ENCODE measurements around the gene C22orf42. TPM values are rescaled to one million over a fixed set of nuclear protein-coding genes. Genes with fewer than 3 reads are reported as not detected.
A peak's percentile ranks its signal among the peaks of the same experiment; 100 is the strongest.
"Not testable (repeated sequence)": the region's sequence is repeated elsewhere in the genome, so short reads cannot be mapped to it uniquely, and the experiment has no call there.

Gene C22orf42
- total RNA-seq, 1 experiment from 2014 or later = not detected

DNA sequence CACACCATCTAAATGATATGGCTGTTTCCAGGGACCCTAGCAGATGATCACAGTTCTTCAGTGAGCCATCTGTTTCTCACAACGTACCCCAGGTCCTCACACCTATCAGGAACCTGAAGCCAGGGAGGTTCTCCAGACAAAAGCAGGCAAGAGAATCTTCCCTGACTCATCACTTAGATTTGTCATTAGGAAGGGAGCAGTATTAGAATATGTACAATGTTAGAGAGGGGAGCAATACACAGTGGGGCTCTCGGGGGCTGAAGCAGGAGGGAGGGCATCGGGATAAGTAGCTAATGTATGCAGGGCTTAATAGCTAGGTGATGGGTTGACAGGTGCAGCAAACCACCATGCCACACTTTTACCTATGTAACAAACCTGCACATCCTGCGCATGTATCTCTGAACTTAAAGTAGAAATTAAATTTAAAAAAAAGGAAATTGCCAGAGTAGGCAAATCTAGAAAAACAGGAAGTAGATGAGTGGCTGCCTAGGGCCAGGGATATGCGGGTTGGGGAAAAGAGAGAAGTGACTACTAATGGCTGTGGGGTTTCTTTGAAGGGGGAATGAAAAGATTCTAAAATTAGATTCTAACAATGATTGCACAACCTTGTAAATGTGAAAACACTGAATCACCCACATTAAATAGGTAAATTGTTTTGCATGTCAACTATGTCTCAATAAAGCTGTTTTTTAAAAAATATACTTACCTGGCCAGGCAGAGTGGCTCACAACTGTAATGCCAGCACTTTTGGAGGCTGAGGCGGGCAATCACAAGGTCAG is 14.4 kb downstream of the C22orf42 start:
- Mint-ChIP-seq H3K9me3 (ENCODE audit: unreplicated experiment) (no peaks in the 10 kb centered on the region), H3K4me3 (ENCODE audit: unreplicated experiment) (no peak overlapping the region), H3K4me1 (ENCODE audit: insufficient read depth, unreplicated experiment) (no peaks in the 10 kb centered on the region), H3K27me3 (ENCODE audit: insufficient read depth, unreplicated experiment) (peaks cover 9% of the 10 kb centered on the region), H3K27ac (ENCODE audit: low read depth, unreplicated experiment) (no peak overlapping the region), H3K36me3 (ENCODE audit: insufficient read depth, unreplicated experiment) (no peaks in the 10 kb centered on the region)
- TF ChIP-seq, protein P1, sequence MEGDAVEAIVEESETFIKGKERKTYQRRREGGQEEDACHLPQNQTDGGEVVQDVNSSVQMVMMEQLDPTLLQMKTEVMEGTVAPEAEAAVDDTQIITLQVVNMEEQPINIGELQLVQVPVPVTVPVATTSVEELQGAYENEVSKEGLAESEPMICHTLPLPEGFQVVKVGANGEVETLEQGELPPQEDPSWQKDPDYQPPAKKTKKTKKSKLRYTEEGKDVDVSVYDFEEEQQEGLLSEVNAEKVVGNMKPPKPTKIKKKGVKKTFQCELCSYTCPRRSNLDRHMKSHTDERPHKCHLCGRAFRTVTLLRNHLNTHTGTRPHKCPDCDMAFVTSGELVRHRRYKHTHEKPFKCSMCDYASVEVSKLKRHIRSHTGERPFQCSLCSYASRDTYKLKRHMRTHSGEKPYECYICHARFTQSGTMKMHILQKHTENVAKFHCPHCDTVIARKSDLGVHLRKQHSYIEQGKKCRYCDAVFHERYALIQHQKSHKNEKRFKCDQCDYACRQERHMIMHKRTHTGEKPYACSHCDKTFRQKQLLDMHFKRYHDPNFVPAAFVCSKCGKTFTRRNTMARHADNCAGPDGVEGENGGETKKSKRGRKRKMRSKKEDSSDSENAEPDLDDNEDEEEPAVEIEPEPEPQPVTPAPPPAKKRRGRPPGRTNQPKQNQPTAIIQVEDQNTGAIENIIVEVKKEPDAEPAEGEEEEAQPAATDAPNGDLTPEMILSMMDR (IDR thresholded peaks at IDR 0.05; ENCODE audit: unreplicated experiment) = no peak
- peak; percentile 13 for DNase-seq (ENCODE audit: unreplicated experiment)
- BruUV-seq (replicated peaks) = no TSS peak
- intact Hi-C loops (cut with micrococcal nuclease) = no loop called here
- POLR2A ChIA-PET = no interaction called here
- CTCF ChIA-PET = no interaction called here

DNA sequence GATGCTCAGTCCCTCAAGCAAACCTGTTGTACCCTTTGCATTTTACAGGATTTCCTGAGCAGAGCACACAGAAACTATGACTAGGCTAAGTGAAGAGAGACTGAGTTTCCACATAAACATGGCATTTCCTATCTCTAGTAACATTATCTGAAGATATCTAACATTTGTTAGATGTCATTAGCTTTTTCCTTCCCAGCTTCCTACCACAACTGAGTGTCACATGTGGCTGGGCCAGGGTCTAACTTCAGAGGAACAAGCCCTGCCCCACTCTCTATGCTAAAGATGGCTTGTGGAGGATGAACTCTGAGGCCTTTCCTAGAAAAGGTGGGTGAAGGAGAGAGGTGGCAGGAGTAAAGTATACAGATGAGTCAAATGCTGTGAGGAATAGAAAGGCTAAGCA is 16.5 kb downstream of the C22orf42 start:
- Mint-ChIP-seq H3K4me1 (ENCODE audit: insufficient read depth, unreplicated experiment) (peaks cover 15% of the 10 kb centered on the region), H3K27me3 (ENCODE audit: insufficient read depth, unreplicated experiment) (no peaks in the 10 kb centered on the region), H3K36me3 (ENCODE audit: insufficient read depth, unreplicated experiment) (no peaks in the 10 kb centered on the region), H3K9me3 (ENCODE audit: unreplicated experiment) (no peaks in the 10 kb centered on the region), H3K4me3 (ENCODE audit: unreplicated experiment) (no peak overlapping the region), H3K27ac (ENCODE audit: low read depth, unreplicated experiment) (no peak overlapping the region)
- POLR2A ChIA-PET = no interaction called here
- DNase-seq (ENCODE audit: unreplicated experiment) = no peak
- TF ChIP-seq, protein P1 (IDR thresholded peaks at IDR 0.05; ENCODE audit: unreplicated experiment) = no peak
- BruUV-seq (replicated peaks) = no TSS peak
- CTCF ChIA-PET = interaction anchor here (0.8 kb wide), 1 partner anchor 403 kb away, joined by 5 read pairs; no protein-coding TSS in a partner anchor
- intact Hi-C loops (cut with micrococcal nuclease) = no loop called here

DNA sequence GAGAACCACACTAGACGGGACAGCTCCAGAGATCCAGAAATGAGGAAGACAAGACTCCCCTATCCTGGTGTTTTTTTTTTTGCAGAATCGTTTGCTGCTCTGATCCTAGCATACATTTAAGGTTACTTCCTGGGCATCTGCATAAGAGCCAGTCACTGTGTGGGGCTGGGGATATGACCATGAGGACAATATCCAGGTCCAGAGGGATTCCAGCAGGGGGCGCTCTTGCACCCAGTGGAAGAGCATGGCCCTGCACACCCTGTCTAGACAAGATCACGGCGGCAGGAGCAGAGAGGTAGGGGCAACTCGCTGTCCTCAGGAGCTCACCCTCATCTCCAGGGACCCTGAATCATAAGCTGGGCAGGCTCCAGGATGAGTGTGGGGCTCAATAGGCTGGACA is 18.4 kb downstream of the C22orf42 start:
- H3K4me3 Mint-ChIP-seq (ENCODE audit: unreplicated experiment); POLR2A ChIA-PET; H3K9me3 Mint-ChIP-seq (ENCODE audit: unreplicated experiment); H3K27ac Mint-ChIP-seq (ENCODE audit: low read depth, unreplicated experiment); intact Hi-C loops (cut with micrococcal nuclease); H3K36me3 Mint-ChIP-seq (ENCODE audit: insufficient read depth, unreplicated experiment); DNase-seq (ENCODE audit: unreplicated experiment); BruUV-seq (replicated peaks); H3K27me3 Mint-ChIP-seq (ENCODE audit: insufficient read depth, unreplicated experiment): not testable (repeated sequence)
- CTCF ChIA-PET = interaction anchor here (0.6 kb wide), 2 partner anchors 61 to 696 kb away, joined by 3 read pairs; no protein-coding TSS in a partner anchor
- TF ChIP-seq, protein P1 (IDR thresholded peaks at IDR 0.05; ENCODE audit: unreplicated experiment) = peak; percentile 33
- peaks cover 24% of the 10 kb centered on the region for H3K4me1 Mint-ChIP-seq (ENCODE audit: insufficient read depth, unreplicated experiment)

DNA sequence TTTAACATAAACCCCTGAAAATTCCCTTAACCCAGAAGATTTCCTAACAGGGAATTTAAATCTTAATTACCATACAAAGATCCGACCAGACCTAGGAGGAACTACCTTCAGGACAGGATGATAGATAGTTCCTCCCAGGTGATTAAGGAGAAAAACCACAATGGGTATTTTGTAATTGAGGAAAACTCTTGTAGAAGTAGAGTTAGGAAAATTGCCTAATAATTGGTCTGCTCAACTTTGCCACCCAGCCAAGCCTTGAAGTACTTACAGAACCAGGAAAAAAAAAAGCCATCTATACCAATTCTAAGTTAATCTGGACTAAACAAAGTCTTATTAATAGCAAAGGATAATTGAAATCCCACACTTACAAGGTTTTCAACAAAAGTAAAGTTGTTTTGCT is 20.5 kb downstream of the C22orf42 start:
- H3K36me3 Mint-ChIP-seq (ENCODE audit: insufficient read depth, unreplicated experiment); H3K27ac Mint-ChIP-seq (ENCODE audit: low read depth, unreplicated experiment); H3K27me3 Mint-ChIP-seq (ENCODE audit: insufficient read depth, unreplicated experiment); CTCF ChIA-PET; intact Hi-C loops (cut with micrococcal nuclease); POLR2A ChIA-PET; H3K4me3 Mint-ChIP-seq (ENCODE audit: unreplicated experiment); H3K9me3 Mint-ChIP-seq (ENCODE audit: unreplicated experiment); BruUV-seq (replicated peaks): not testable (repeated sequence)
- peak; percentile 24 for DNase-seq (ENCODE audit: unreplicated experiment)
- peaks cover 31% of the 10 kb centered on the region for H3K4me1 Mint-ChIP-seq (ENCODE audit: insufficient read depth, unreplicated experiment)

DNA sequence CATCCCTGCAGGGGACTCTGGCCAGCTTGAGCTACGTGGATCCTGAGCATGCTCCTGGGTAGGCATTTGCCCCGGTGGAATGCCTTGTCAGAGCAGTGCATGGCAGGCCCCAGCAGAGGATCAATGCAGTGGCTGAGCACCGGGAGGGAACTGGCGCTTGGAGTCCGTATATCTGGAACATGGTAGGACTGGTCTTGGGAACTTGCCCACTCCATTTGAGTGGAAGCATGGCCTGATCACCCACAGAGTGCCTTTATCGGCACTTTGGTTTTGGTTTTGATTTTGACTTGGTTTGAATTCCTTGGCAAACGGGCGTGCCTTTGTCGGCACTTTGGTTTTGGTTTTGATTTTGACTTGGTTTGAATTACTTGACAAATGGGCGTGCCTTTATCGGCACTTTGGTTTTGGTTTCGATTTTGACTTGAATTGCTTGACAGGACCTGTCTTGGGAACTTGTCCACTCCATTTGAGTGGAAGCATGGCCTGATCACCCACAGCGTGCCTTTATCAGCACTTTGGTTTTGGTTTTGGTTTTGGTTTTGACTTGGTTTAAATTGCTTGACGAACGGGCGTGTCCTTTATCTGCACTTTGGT is 21.3 kb downstream of the C22orf42 start:
- H3K36me3 Mint-ChIP-seq (ENCODE audit: insufficient read depth, unreplicated experiment); BruUV-seq (replicated peaks); DNase-seq (ENCODE audit: unreplicated experiment); H3K9me3 Mint-ChIP-seq (ENCODE audit: unreplicated experiment); H3K27me3 Mint-ChIP-seq (ENCODE audit: insufficient read depth, unreplicated experiment); POLR2A ChIA-PET; H3K4me3 Mint-ChIP-seq (ENCODE audit: unreplicated experiment); intact Hi-C loops (cut with micrococcal nuclease); H3K27ac Mint-ChIP-seq (ENCODE audit: low read depth, unreplicated experiment): not testable (repeated sequence)
- CTCF ChIA-PET = interaction anchor here (0.6 kb wide), 1 partner anchor 1290 kb away, joined by 5 read pairs; no protein-coding TSS in a partner anchor
- H3K4me1 Mint-ChIP-seq (ENCODE audit: insufficient read depth, unreplicated experiment) = peaks cover 31% of the 10 kb centered on the region

DNA sequence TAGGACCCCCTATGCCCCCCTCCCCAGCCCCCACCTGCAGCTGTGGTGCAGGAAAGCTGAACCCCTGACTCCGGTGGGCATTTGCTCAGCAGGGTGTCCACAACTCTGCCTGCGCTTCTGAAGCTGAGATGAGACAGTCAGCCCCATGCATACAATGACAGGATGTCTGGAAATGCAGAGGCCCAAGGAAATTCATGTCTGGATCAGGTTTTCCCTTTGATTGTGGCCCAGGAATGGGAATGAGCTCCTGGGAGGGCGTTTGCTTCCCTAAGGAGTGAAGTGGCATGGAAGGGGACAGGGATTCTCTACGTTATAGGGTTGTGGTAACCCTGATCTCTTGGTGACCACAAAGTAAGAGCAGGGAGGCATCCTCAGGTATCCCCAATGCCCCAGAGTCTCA is 22.2 kb downstream of the C22orf42 start:
- H3K4me3 Mint-ChIP-seq (ENCODE audit: unreplicated experiment); H3K36me3 Mint-ChIP-seq (ENCODE audit: insufficient read depth, unreplicated experiment); POLR2A ChIA-PET; H3K27ac Mint-ChIP-seq (ENCODE audit: low read depth, unreplicated experiment); H3K9me3 Mint-ChIP-seq (ENCODE audit: unreplicated experiment); BruUV-seq (replicated peaks); H3K27me3 Mint-ChIP-seq (ENCODE audit: insufficient read depth, unreplicated experiment); DNase-seq (ENCODE audit: unreplicated experiment); intact Hi-C loops (cut with micrococcal nuclease): not testable (repeated sequence)
- CTCF ChIA-PET = interaction anchor here (0.6 kb wide), 1 partner anchor 1066 kb away, joined by 6 read pairs; no protein-coding TSS in a partner anchor
- H3K4me1 Mint-ChIP-seq (ENCODE audit: insufficient read depth, unreplicated experiment) = peaks cover 31% of the 10 kb centered on the region

DNA sequence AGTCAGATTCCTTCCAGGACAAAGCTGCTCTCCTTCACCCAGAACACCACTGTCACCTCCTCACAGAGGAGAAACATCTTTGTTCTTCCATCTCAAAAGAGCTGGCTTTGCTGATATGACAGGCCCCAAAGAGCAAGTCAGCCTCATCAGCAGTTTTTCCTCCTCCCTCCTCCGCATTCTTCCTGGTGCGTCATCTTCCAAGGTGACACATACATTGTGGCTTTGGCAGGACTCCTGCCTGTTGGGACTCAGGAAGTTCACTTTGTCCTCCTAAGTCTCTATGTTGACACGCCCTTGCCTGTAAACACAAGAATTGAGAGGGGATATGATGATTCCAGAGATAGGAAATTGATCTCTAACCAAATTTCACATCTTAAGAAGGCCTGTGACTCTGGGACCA is 23.1 kb downstream of the C22orf42 start:
- H3K4me3 Mint-ChIP-seq (ENCODE audit: unreplicated experiment) = peak overlapping the region; percentile 24

More for the DNA sequence above, 23.1 kb downstream of the C22orf42 start:
- Mint-ChIP-seq H3K27ac (ENCODE audit: low read depth, unreplicated experiment) (peak overlapping the region; percentile 47), H3K4me1 (ENCODE audit: insufficient read depth, unreplicated experiment) (peaks cover 31% of the 10 kb centered on the region)
- POLR2A ChIA-PET; H3K36me3 Mint-ChIP-seq (ENCODE audit: insufficient read depth, unreplicated experiment); H3K27me3 Mint-ChIP-seq (ENCODE audit: insufficient read depth, unreplicated experiment); CTCF ChIA-PET; BruUV-seq (replicated peaks); H3K9me3 Mint-ChIP-seq (ENCODE audit: unreplicated experiment); intact Hi-C loops (cut with micrococcal nuclease): not testable (repeated sequence)
- peak; percentile 78 for DNase-seq (ENCODE audit: unreplicated experiment)

All from MCF 10A (cell line).